HepG2 (cell line): ENCODE results near the gene SRSF4. TPM values are rescaled to one million over a fixed set of nuclear protein-coding genes. Genes with fewer than 3 reads are reported as not detected.

Experiments used
- ATAC-seq: fragments of 200-7000 bp; cut with Tn5 transposase; 3 replicates; pipeline ENCODE4 v1.9.1; 2020; ENCODE audit warnings: mild to moderate bottlenecking, moderate library complexity
- BruUV-seq: library from RNA; stranded (reverse); fragments of 400-500 nt; replicated peaks from 2 replicates; lab custom pipeline; 2021; lab: Mats Ljungman, UMichigan
- CTCF ChIA-PET: fragments of 300-600 bp; formaldehyde crosslinking; extraction: SDS; loops from one replicate; lab custom pipeline; 2021; ENCODE audit warnings: low total read pairs, inconsistent platforms, low intra/inter-chr PET ratio; lab: Yijun Ruan, JAX
- POLR2A ChIA-PET: fragments of 350-600 bp; sonication (Branson Sonifier 250); formaldehyde crosslinking; loops from one replicate; lab custom pipeline; 2020; ENCODE audit warnings: antibody characterized with exemption, inconsistent platforms; lab: Yijun Ruan, JAX
- DNase-seq: peaks from one replicate; pipeline ENCODE4 v3.0.0-alpha.2; 2015; ENCODE audit warnings: low spot score
- FAIRE-seq: peaks from 3 replicates; lab custom pipeline; 2011; peaks lifted over from hg19 to GRCh38; lab: Jason Lieb, UNC
- H2AFZ ChIP-seq: one replicate; pipeline ENCODE4 v1.6.1; 2011; ENCODE audit warnings: low read length, inconsistent platforms
- H3K27ac ChIP-seq: fragments of 300-600 bp; 3 replicates; pipeline ENCODE4 v1.8.0; 2011; ENCODE audit warnings: mixed run types, mild to moderate bottlenecking, mixed read lengths, low read length, inconsistent platforms; ENCODE audit not compliant: insufficient read depth; ENCODE audit errors: extremely low read length
- H3K27me3 ChIP-seq, 2 experiments: fragments of 200-600 bp in 1 of 2; 2 replicates in 1 of 2; 3 replicates in 1 of 2; pipeline versions ENCODE4 v1.6.0 to v1.8.0; 2011; ENCODE audit warnings: low read length in 2 of 2, mild to moderate bottlenecking in 2 of 2, moderate library complexity in 2 of 2, inconsistent platforms in 1 of 2; ENCODE audit not compliant: insufficient read depth in 2 of 2, control insufficient read depth in 1 of 2
- H3K36me3 ChIP-seq, 2 experiments: fragments of 200-600 bp in 1 of 2; replicated peaks in 1 of 2; 2 replicates in 1 of 2; 3 replicates in 1 of 2; pipeline versions ENCODE4 v1.5.1 to v1.8.0; 2011; ENCODE audit warnings: low read length in 2 of 2, inconsistent platforms in 1 of 2; ENCODE audit not compliant: insufficient read depth in 2 of 2, control insufficient read depth in 1 of 2
- H3K4me1 ChIP-seq: 2 replicates; pipeline ENCODE4 v1.5.1; 2012; ENCODE audit warnings: low read length, inconsistent platforms; ENCODE audit not compliant: insufficient read depth
- H3K4me2 ChIP-seq: 2 replicates; pipeline ENCODE4 v1.6.0; 2011; ENCODE audit warnings: low read depth, low read length, inconsistent platforms
- H3K4me3 ChIP-seq, 3 experiments: fragments of 200-600 bp in 1 of 3; sonication (generic), shearing (Covaris generic) in 1 of 3; replicated peaks in 1 of 3; 2 replicates each; pipeline ENCODE4 v1.5.1; 2011 to 2016; ENCODE audit warnings: low read length in 3 of 3, inconsistent platforms in 2 of 3, low read depth in 2 of 3, mild to moderate bottlenecking in 2 of 3, control low read depth in 1 of 3, mixed read lengths in 1 of 3; ENCODE audit not compliant: insufficient read depth in 1 of 3
- H3K79me2 ChIP-seq: one replicate; pipeline ENCODE4 v1.6.1; 2011; ENCODE audit warnings: low read length, inconsistent platforms; ENCODE audit not compliant: insufficient read depth
- H3K9ac ChIP-seq: 2 replicates; pipeline ENCODE4 v1.6.0; 2011; ENCODE audit warnings: mild to moderate bottlenecking, low read depth, low read length, inconsistent platforms; ENCODE audit not compliant: insufficient read depth
- H3K9me3 ChIP-seq: 2 replicates; pipeline ENCODE4 v1.5.1; 2012; ENCODE audit warnings: mild to moderate bottlenecking, low read length
- H4K20me1 ChIP-seq: 2 replicates; pipeline ENCODE4 v1.6.0; 2011; ENCODE audit warnings: inconsistent platforms, mild to moderate bottlenecking, low read length, moderate library complexity; ENCODE audit not compliant: insufficient read depth
- CBX1 ChIP-seq: IDR thresholded peaks from one replicate; pipeline ENCODE4 v1.6.1; 2016; ENCODE audit warnings: antibody characterized with exemption, low read depth
- CC2D1A ChIP-seq: sonication (generic); formaldehyde crosslinking; IDR thresholded peaks from 2 replicates; pipeline ENCODE4 v1.8.1; 2023; ENCODE audit warnings: mild to moderate bottlenecking, missing genetic modification reagents
- JARID2 ChIP-seq: sonication (generic); formaldehyde crosslinking; IDR thresholded peaks from 2 replicates; pipeline ENCODE4 v1.8.1; 2023; ENCODE audit warnings: missing genetic modification reagents, inconsistent platforms; ENCODE audit not compliant: insufficient replicate concordance
- KDM6A ChIP-seq: IDR thresholded peaks from 2 replicates; pipeline ENCODE4 v1.6.1; 2016; ENCODE audit warnings: low read depth
- NR3C1 ChIP-seq: sonication (generic); formaldehyde crosslinking; IDR thresholded peaks from 2 replicates; pipeline ENCODE4 v1.4.0; 2020; ENCODE audit warnings: missing genetic modification reagents
- SIN3A ChIP-seq: IDR thresholded peaks from 2 replicates; pipeline ENCODE4 v1.6.1; 2011; ENCODE audit warnings: low read depth, mild to moderate bottlenecking, control low read depth, low read length, borderline replicate concordance
- ZMYM3 ChIP-seq: sonication (generic); formaldehyde crosslinking; IDR thresholded peaks from 2 replicates; pipeline ENCODE4 v1.5.1; 2020; ENCODE audit warnings: mild to moderate bottlenecking, missing genetic modification reagents
- ZNF124 ChIP-seq: sonication (generic); formaldehyde crosslinking; IDR thresholded peaks from 2 replicates; pipeline ENCODE4 v1.4.0; 2020; ENCODE audit warnings: missing genetic modification reagents
- ZNF605 ChIP-seq: sonication (generic); formaldehyde crosslinking; IDR thresholded peaks from 2 replicates; pipeline ENCODE4 v1.8.0; 2022; ENCODE audit warnings: mild to moderate bottlenecking, missing genetic modification reagents
- WGBS: methylation state at CpG from one replicate; pipeline ENCODE4 v1.1.6; 2017; ENCODE audit warnings: low lambda C conversion rate; 5-methylcytosine and 5-hydroxymethylcytosine counted together
- in situ Hi-C: cut with HindIII; loops from 2 replicates; pipeline ENCODE4 v1.10.0; 2017; ENCODE audit warnings: low pct_unique_long_range_greater_than_20kb; ENCODE audit not compliant: extremely low pct_ligation_motif_present
- intact Hi-C: fragments of 100-400 bp; cut with micrococcal nuclease; formaldehyde crosslinking; loops from one replicate; pipeline ENCODE4 v1.10.0; 2022; ENCODE audit not compliant: unreplicated experiment
- polyA plus RNA-seq, 8 experiments: library from polyadenylated mRNA; depleted of rRNA in 3 of 8; stranded (reverse) in 7 of 8; unstranded in 1 of 8; fragments of >200 nt; fragmentation: Illumina TruSeq in 4 of 8; extraction: Trizol in 4 of 8; gene quantifications; 2 replicates each; pipeline versions ENCODE4 v1.2.1 to v1.2.3, GENCODE V29; 2011 to 2016; ENCODE audit warnings: low read depth in 4 of 8, missing spikeins in 1 of 8, mixed read lengths in 1 of 8; ENCODE audit not compliant: insufficient read depth in 1 of 8
- total RNA-seq, 5 experiments: library from RNA; depleted of rRNA; stranded (reverse); fragments of >200 nt; fragmentation: Illumina TruSeq; extraction: Trizol; gene quantifications; 2 replicates each; pipeline ENCODE4 v1.2.3, GENCODE V29; 2016; ENCODE audit warnings: low read depth in 1 of 5
- TF ChIP-seq, protein P1 (sequence below): sonication (generic); formaldehyde crosslinking; conservative IDR thresholded peaks from 2 replicates; pipeline ENCODE4 v1.4.0; 2020; ENCODE audit warnings: missing genetic modification reagents
- TF ChIP-seq, protein P2 (sequence below): sonication (generic); formaldehyde crosslinking; IDR thresholded peaks from 2 replicates; pipeline ENCODE4 v1.4.0; 2020; ENCODE audit warnings: low read depth, missing genetic modification reagents
- TF ChIP-seq, protein P3 (sequence below): IDR thresholded peaks from 2 replicates; pipeline ENCODE4 v1.6.1; 2016; ENCODE audit warnings: low read depth, missing genetic modification reagents, missing compliant biosample characterization

Gene SRSF4
- total and polyA plus RNA-seq, 2 of the 13 experiments (the other 11 are each of a cell fraction or from before 2014, with no cell fraction given): 37.7 to 50.9 TPM

DNA sequence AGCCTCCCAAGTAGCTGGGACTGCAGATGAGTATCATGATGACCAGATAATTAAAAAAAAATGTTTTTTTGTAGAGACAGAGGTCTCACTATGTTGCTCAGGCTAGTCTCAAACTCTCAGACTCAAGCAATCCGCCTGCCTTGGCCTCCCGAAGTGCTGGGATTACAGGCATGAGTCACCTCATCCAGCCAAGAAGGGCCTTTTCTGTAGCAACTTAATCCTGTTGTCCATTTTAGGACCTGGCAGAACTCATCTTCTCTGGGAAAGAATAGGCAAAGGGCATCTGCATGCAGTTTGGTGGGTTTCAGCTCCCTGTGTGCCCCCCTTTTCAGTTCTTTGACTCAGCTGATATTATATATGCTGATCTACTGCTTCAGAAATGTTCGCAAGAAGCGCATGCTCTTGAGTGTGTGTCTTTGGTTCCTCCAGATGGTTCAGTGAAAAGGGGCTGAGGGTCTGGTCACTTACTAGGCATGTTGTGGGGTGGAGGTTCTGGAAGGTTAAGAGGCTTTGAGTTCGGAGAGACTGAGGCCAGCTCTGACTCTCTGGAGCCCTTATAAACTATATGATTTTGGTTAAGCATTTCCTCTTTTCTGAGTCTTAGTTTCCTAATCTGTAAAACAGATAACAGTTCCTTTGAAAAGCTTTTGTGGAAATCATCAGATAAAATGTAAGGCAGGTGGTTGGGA lies 19.4 kb upstream of the SRSF4 start (continued):
- TF ChIP-seq, protein P1, sequence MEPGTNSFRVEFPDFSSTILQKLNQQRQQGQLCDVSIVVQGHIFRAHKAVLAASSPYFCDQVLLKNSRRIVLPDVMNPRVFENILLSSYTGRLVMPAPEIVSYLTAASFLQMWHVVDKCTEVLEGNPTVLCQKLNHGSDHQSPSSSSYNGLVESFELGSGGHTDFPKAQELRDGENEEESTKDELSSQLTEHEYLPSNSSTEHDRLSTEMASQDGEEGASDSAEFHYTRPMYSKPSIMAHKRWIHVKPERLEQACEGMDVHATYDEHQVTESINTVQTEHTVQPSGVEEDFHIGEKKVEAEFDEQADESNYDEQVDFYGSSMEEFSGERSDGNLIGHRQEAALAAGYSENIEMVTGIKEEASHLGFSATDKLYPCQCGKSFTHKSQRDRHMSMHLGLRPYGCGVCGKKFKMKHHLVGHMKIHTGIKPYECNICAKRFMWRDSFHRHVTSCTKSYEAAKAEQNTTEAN (CRISPR knock-in tag): no peak
- no peak for TF ChIP-seq NR3C1 (CRISPR knock-in tag)
- TF ChIP-seq, protein P2, sequence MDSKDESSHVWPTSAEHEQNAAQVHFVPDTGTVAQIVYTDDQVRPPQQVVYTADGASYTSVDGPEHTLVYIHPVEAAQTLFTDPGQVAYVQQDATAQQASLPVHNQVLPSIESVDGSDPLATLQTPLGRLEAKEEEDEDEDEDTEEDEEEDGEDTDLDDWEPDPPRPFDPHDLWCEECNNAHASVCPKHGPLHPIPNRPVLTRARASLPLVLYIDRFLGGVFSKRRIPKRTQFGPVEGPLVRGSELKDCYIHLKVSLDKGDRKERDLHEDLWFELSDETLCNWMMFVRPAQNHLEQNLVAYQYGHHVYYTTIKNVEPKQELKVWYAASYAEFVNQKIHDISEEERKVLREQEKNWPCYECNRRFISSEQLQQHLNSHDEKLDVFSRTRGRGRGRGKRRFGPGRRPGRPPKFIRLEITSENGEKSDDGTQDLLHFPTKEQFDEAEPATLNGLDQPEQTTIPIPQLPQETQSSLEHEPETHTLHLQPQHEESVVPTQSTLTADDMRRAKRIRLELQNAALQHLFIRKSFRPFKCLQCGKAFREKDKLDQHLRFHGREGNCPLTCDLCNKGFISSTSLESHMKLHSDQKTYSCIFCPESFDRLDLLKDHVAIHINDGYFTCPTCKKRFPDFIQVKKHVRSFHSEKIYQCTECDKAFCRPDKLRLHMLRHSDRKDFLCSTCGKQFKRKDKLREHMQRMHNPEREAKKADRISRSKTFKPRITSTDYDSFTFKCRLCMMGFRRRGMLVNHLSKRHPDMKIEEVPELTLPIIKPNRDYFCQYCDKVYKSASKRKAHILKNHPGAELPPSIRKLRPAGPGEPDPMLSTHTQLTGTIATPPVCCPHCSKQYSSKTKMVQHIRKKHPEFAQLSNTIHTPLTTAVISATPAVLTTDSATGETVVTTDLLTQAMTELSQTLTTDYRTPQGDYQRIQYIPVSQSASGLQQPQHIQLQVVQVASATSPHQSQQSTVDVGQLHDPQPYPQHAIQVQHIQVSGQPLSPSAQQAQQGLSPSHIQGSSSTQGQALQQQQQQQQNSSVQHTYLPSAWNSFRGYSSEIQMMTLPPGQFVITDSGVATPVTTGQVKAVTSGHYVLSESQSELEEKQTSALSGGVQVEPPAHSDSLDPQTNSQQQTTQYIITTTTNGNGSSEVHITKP (CRISPR knock-in tag): no peak
- TF ChIP-seq, all 625 proteins: peak for 0

DNA sequence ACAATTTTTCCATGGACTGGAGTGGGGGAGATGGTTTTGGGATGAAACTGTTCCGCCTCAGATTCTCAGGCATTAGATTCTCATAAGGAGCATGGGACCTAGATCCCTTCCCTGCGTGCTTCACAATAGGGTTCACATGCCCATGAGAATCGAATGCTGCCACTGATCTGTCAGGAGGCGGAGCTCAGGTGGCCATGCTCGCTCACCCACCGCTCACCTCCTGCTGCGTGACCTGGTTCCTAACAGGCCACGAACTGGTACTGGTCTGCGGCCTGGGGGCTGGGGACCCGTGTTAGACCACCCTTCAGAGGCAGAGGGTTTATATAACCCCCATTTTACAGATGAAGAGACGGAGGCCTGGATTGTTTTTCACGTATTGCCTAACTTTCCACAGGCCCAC lies 16.3 kb upstream of the SRSF4 start:
- Histone ChIP-seq H3K4me1 (peaks cover 10% of the 10 kb centered on the region), H4K20me1 (no peaks in the 10 kb centered on the region), H3K9me3 (no peaks in the 10 kb centered on the region), H3K36me3 (peaks cover 22 to 50% of the 10 kb centered on the region in 2 experiments), H3K9ac (no peak overlapping the region), H3K4me2 (no peak overlapping the region), H3K27ac (no peak overlapping the region), H3K79me2 (no peaks in the 10 kb centered on the region), H3K27me3 (no peaks in the 10 kb centered on the region), H3K4me3 (no peak overlapping the region), H2AFZ (no peak overlapping the region)
- ChIA-PET POLR2A (interaction anchor here (0.8 to 2.4 kb wide), 2 partner anchors 11 to 16 kb away, joined by 3 to 30 read pairs; partner anchors contain the start of gene SRSF4), CTCF (interaction anchor here (2.0 kb wide), 1 partner anchor 316 kb away, joined by 8 read pairs; no protein-coding TSS in a partner anchor)
- intact Hi-C loops (loop anchor here (1.0 kb wide), 2 partner anchors 52 to 317 kb away; no protein-coding TSS in a partner anchor), in situ Hi-C loops (loop anchor here (5.0 kb wide), 1 partner anchor 316 kb away; no protein-coding TSS in a partner anchor)
- BruUV-seq: no TSS peak
- FAIRE-seq (no peak), DNase-seq (no peak), ATAC-seq (no peak)
- WGBS: 92% methylated on average over 12 of the region's 12 CpGs
- TF ChIP-seq CBX1 (no peak), CC2D1A (CRISPR knock-in tag) (no peak), SIN3A (no peak), ZNF124 (CRISPR knock-in tag) (no peak), KDM6A (CRISPR knock-in tag) (no peak), ZNF605 (CRISPR knock-in tag) (no peak), ZMYM3 (no peak), JARID2 (CRISPR knock-in tag) (no peak)
- TF ChIP-seq, protein P3, sequence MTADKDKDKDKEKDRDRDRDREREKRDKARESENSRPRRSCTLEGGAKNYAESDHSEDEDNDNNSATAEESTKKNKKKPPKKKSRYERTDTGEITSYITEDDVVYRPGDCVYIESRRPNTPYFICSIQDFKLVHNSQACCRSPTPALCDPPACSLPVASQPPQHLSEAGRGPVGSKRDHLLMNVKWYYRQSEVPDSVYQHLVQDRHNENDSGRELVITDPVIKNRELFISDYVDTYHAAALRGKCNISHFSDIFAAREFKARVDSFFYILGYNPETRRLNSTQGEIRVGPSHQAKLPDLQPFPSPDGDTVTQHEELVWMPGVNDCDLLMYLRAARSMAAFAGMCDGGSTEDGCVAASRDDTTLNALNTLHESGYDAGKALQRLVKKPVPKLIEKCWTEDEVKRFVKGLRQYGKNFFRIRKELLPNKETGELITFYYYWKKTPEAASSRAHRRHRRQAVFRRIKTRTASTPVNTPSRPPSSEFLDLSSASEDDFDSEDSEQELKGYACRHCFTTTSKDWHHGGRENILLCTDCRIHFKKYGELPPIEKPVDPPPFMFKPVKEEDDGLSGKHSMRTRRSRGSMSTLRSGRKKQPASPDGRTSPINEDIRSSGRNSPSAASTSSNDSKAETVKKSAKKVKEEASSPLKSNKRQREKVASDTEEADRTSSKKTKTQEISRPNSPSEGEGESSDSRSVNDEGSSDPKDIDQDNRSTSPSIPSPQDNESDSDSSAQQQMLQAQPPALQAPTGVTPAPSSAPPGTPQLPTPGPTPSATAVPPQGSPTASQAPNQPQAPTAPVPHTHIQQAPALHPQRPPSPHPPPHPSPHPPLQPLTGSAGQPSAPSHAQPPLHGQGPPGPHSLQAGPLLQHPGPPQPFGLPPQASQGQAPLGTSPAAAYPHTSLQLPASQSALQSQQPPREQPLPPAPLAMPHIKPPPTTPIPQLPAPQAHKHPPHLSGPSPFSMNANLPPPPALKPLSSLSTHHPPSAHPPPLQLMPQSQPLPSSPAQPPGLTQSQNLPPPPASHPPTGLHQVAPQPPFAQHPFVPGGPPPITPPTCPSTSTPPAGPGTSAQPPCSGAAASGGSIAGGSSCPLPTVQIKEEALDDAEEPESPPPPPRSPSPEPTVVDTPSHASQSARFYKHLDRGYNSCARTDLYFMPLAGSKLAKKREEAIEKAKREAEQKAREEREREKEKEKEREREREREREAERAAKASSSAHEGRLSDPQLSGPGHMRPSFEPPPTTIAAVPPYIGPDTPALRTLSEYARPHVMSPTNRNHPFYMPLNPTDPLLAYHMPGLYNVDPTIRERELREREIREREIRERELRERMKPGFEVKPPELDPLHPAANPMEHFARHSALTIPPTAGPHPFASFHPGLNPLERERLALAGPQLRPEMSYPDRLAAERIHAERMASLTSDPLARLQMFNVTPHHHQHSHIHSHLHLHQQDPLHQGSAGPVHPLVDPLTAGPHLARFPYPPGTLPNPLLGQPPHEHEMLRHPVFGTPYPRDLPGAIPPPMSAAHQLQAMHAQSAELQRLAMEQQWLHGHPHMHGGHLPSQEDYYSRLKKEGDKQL: no peak
